Measurements from ENCODE around the gene TFPI.

Gene TFPI

GRCh38 chr2:187509667-187510417, 44.4 kb downstream of the TFPI start:
- TF ChIP-seq POLR2A (IDR thresholded peaks at IDR 0.05; ENCODE audit: low read depth, low read length) = no peak
- DNase-seq (ENCODE audit: insufficient read length, low spot score) = no peak
- no peak for FAIRE-seq

GRCh38 chr2:187506416-187506815, 47.8 kb downstream of the TFPI start:
- TF ChIP-seq POLR2A (IDR thresholded peaks at IDR 0.05; ENCODE audit: low read depth, low read length) = no peak
- no peak for DNase-seq (ENCODE audit: insufficient read length, low spot score)
- no peak for FAIRE-seq

GRCh38 chr2:187505065-187505672, 49.1 kb downstream of the TFPI start:
- DNase-seq (ENCODE audit: insufficient read length, low spot score) (no peak), FAIRE-seq (no peak)
- no peak for TF ChIP-seq POLR2A (IDR thresholded peaks at IDR 0.05; ENCODE audit: low read depth, low read length)

- no peak for TF ChIP-seq POLR2A (IDR thresholded peaks at IDR 0.05; ENCODE audit: low read depth, low read length)
- FAIRE-seq (peak; percentile 76), DNase-seq (ENCODE audit: insufficient read length, low spot score) (no peak)
Measured at GRCh38 chr2:187504312-187504921, 49.8 kb downstream of the TFPI start.

- DNase-seq (ENCODE audit: insufficient read length, low spot score) (no peak), FAIRE-seq (no peak)
- no peak for TF ChIP-seq POLR2A (IDR thresholded peaks at IDR 0.05; ENCODE audit: low read depth, low read length)
Measured at GRCh38 chr2:187503700-187504099, 50.5 kb downstream of the TFPI start.

- FAIRE-seq (no peak), DNase-seq (ENCODE audit: insufficient read length, low spot score) (no peak)
- TF ChIP-seq POLR2A (IDR thresholded peaks at IDR 0.05; ENCODE audit: low read depth, low read length) = no peak
Measured at GRCh38 chr2:187502467-187502866, 51.8 kb downstream of the TFPI start.

GRCh38 chr2:187500585-187501359, 53.5 kb downstream of the TFPI start:
- FAIRE-seq (peak; percentile 73), DNase-seq (ENCODE audit: insufficient read length, low spot score) (no peak)
- TF ChIP-seq POLR2A (IDR thresholded peaks at IDR 0.05; ENCODE audit: low read depth, low read length) = no peak

GRCh38 chr2:187499941-187500532, 54.2 kb downstream of the TFPI start:
- DNase-seq (ENCODE audit: insufficient read length, low spot score) (peak; percentile 6), FAIRE-seq (peak; percentile 94)

GRCh38 chr2:187497858-187498463, 56.3 kb downstream of the TFPI start:
- TF ChIP-seq POLR2A (IDR thresholded peaks at IDR 0.05; ENCODE audit: low read depth, low read length) = no peak
- DNase-seq (ENCODE audit: insufficient read length, low spot score) = no peak
- FAIRE-seq = no peak

More at GRCh38 chr2:187499941-187500532, 54.2 kb downstream of the TFPI start:
- no peak for TF ChIP-seq POLR2A (IDR thresholded peaks at IDR 0.05; ENCODE audit: low read depth, low read length)

- FAIRE-seq (no peak), DNase-seq (ENCODE audit: insufficient read length, low spot score) (no peak)
- TF ChIP-seq POLR2A (IDR thresholded peaks at IDR 0.05; ENCODE audit: low read depth, low read length) = no peak
Measured at GRCh38 chr2:187497140-187497539, 57.1 kb downstream of the TFPI start.

GRCh38 chr2:187495324-187495723, 58.9 kb downstream of the TFPI start:
- FAIRE-seq (no peak), DNase-seq (ENCODE audit: insufficient read length, low spot score) (no peak)
- TF ChIP-seq POLR2A (IDR thresholded peaks at IDR 0.05; ENCODE audit: low read depth, low read length) = no peak

- no peak for DNase-seq (ENCODE audit: insufficient read length, low spot score)
- no peak for TF ChIP-seq POLR2A (IDR thresholded peaks at IDR 0.05; ENCODE audit: low read depth, low read length)
- FAIRE-seq = no peak
Measured at GRCh38 chr2:187493877-187494568, 60.2 kb downstream of the TFPI start.

- FAIRE-seq (no peak), DNase-seq (ENCODE audit: insufficient read length, low spot score) (no peak)
- no peak for TF ChIP-seq POLR2A (IDR thresholded peaks at IDR 0.05; ENCODE audit: low read depth, low read length)
Measured at GRCh38 chr2:187493180-187493579, 61.1 kb downstream of the TFPI start.
